Activated naive CD4-positive, alpha-beta T cell treated with anti-CD3 and anti-CD28 coated beads for 36 hours (primary cell): Measurements from ENCODE around the gene CD14. TPM values are rescaled to one million over a fixed set of nuclear protein-coding genes. Genes with fewer than 3 reads are reported as not detected.

Source experiments
- CTCF ChIA-PET: fragments of 350-600 bp; sonication (Branson Sonifier 250); formaldehyde crosslinking; loops from one replicate; lab custom pipeline; 2021; ENCODE audit warnings: antibody characterized with exemption; lab: Charles Lee
- DNase-seq: peaks from one replicate; pipeline ENCODE4 v3.0.0-alpha.2; 2020
- H3K27ac Mint-ChIP-seq: one replicate; pipeline ENCODE4 v1.8.0; 2021; ENCODE audit warnings: mild to moderate bottlenecking, mixed read lengths
- H3K27me3 Mint-ChIP-seq: one replicate; pipeline ENCODE4 v1.8.0; 2021; ENCODE audit warnings: low read depth, mixed read lengths
- H3K36me3 Mint-ChIP-seq: one replicate; pipeline ENCODE4 v1.8.0; 2021; ENCODE audit warnings: low read depth, mixed read lengths
- H3K4me1 Mint-ChIP-seq: one replicate; pipeline ENCODE4 v1.8.0; 2021; ENCODE audit warnings: low read depth, mixed read lengths
- H3K4me3 Mint-ChIP-seq: one replicate; pipeline ENCODE4 v1.8.0; 2021; ENCODE audit warnings: mild to moderate bottlenecking, moderate library complexity, mixed read lengths
- H3K9me3 Mint-ChIP-seq: one replicate; pipeline ENCODE4 v1.8.0; 2021; ENCODE audit warnings: mixed read lengths
- intact Hi-C: fragments of 100-400 bp; cut with micrococcal nuclease; formaldehyde crosslinking; loops from one replicate; pipeline ENCODE4 v1.15.1; 2023
- microRNA-seq: library from miRNA; unstranded; fragments of <30 nt; microRNA quantifications from one replicate; pipeline ENCODE4 v1.2.0, GENCODE V29; 2022; ENCODE audit warnings: borderline microRNAs expressed, borderline replicate concordance
- total RNA-seq, 2 experiments: library from RNA; stranded (reverse); gene quantifications; one replicate each; pipeline ENCODE4 v1.2.3, GENCODE V29; 2021

The CD14 gene
- total RNA-seq, 2 experiments from 2014 or later, result 0.14 to 0.20 TPM

DNA sequence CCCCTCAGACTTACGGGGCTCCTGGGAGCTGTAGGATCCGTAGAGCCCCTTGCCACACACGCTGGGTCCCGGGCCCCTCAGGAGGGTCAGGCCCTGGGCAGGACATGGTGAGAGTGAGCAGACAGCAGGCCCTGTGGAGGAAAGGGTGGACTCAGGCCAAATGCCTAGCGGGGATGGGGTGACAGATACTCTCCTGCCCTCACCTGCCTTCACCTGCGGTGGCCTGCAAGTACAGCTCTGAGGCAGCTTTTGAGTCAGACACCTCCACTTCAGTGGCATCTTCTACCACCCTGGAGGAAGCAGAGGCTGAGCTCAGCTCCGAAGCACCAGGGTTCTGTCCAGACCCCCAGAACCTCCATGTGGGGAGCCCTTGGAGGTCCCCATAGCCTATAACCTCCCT is 42.1 kb downstream of the CD14 start:
- H3K36me3 Mint-ChIP-seq, result no peaks in the 10 kb centered on the region
- CTCF ChIA-PET, result no interaction called here
- H3K9me3 Mint-ChIP-seq, result no peaks in the 10 kb centered on the region

DNA sequence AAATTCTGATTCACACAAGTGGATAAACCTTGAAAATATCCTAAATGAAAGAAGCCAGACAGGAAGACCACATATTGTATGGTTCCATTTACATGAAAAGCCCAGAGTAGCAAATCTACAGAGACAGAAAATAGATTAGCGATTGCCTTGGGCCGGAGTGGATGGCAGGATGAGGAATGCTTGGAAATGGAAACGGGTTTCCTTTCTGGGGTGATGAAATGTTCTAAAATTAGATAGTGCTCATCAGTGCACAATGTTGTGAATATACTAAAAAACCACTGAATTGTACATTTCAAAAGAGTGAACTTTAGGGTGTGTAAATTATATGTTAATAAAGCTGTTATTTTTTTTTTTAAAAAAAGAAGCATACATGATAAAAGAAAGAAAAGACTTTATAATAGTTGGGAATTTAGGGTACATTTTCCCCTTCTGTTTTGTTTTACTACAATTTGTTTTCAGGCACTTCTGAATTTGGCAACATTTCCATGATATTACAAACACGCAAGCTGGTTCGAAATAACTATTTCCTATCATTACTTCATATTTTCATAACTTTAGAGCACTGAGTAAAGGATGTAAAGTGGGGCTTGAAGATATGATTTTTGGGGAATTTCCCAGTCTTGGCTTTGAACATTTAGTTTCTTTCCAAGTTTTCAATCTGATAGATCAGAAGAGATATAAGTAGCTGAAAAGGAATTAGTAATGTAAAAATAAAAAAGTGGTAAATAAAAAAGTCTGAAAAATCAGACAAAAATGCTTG is 44.5 kb downstream of the CD14 start:
- no peak overlapping the region for H3K27ac Mint-ChIP-seq
- H3K9me3 Mint-ChIP-seq, result peaks cover under 1% of the 10 kb centered on the region
- H3K4me3 Mint-ChIP-seq, result no peak overlapping the region
- intact Hi-C loops, result no loop called here
- H3K36me3 Mint-ChIP-seq, result no peaks in the 10 kb centered on the region
- no peaks in the 10 kb centered on the region for H3K4me1 Mint-ChIP-seq
- CTCF ChIA-PET, result no interaction called here
- DNase-seq, result no peak
- no peaks in the 10 kb centered on the region for H3K27me3 Mint-ChIP-seq

More for the DNA sequence above, 42.1 kb downstream of the CD14 start:
- H3K4me3 Mint-ChIP-seq, result no peak overlapping the region
- H3K4me1 Mint-ChIP-seq, result no peaks in the 10 kb centered on the region
- intact Hi-C loops, result no loop called here
- DNase-seq, result no peak
- H3K27ac Mint-ChIP-seq, result no peak overlapping the region
- H3K27me3 Mint-ChIP-seq, result peaks cover 2% of the 10 kb centered on the region

DNA sequence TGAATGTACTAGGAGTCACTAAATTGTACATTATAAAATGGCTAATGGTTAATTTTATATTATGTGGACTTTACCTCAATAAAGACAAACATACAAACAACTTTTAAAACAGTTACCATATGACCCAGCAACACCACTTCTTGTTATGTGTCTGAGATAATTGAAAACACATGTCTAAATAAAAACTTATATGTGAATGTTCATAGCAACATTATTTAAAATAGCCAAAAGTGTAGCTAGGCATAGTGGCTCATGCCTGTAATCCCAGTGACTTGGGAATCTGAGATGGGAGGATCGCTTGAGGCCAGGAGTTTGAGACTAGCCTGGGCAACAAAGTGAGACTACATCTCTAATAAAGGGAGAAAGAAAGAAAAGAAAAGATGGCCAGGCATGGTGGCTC is 45.5 kb downstream of the CD14 start:
- Mint-ChIP-seq H3K27ac (no peak overlapping the region), H3K4me1 (no peaks in the 10 kb centered on the region), H3K9me3 (peaks cover 2% of the 10 kb centered on the region), H3K4me3 (no peak overlapping the region), H3K27me3 (no peaks in the 10 kb centered on the region), H3K36me3 (no peaks in the 10 kb centered on the region)
- no peak for DNase-seq
- intact Hi-C loops, result no loop called here
- CTCF ChIA-PET, result no interaction called here

Small RNA genes within 50 kb of the gene (microRNA-seq; reads per million reads assigned to microRNA genes)
- not detected for gene MIR3655

Other genes starting within 250 kb of the CD14 start
- 10 to 100 TPM; 83.2 to 87.0 TPM for gene ANKHD1, start 231.3 kb downstream of the CD14 start, total RNA-seq
- gene EIF4EBP3, start 85.5 kb downstream of the CD14 start, total RNA-seq, result 10 to 100 TPM; 27.2 to 28.5 TPM
- 10 to 100 TPM; 38.0 to 39.6 TPM for gene SRA1, start 75.7 kb downstream of the CD14 start, total RNA-seq
- gene APBB3, start 68.6 kb downstream of the CD14 start, total RNA-seq, result 10 to 100 TPM; 15.4 to 16.5 TPM
- gene SLC35A4, start 68.3 kb downstream of the CD14 start, total RNA-seq, result 10 to 100 TPM; 57.1 to 60.1 TPM
- gene TMCO6, start 6.3 kb upstream of the CD14 start, total RNA-seq, result 10 to 100 TPM; 29.0 to 29.5 TPM
- 10 to 100 TPM; 71.4 to 76.4 TPM for gene NDUFA2, start 14.5 kb upstream of the CD14 start, total RNA-seq
- 10 to 100 TPM; 82.9 to 93.1 TPM for gene IK, start 14.7 kb upstream of the CD14 start, total RNA-seq
- 10 to 100 TPM; 18.9 to 19.8 TPM for gene WDR55, start 31.7 kb upstream of the CD14 start, total RNA-seq
- gene DND1, start 40.4 kb upstream of the CD14 start, total RNA-seq, result 1 to 10 TPM; 1.7 to 1.9 TPM
- 10 to 100 TPM; 69.0 to 74.8 TPM for gene HARS1, start 58.2 kb upstream of the CD14 start, total RNA-seq
- gene HARS2, start 58.3 kb upstream of the CD14 start, total RNA-seq, result 10 to 100 TPM; 27.4 to 29.3 TPM
- gene ZMAT2, start 67.3 kb upstream of the CD14 start, total RNA-seq, result 10 to 100 TPM; 52.9 to 58.8 TPM
- gene PCDHA1, start 153.0 kb upstream of the CD14 start, total RNA-seq, result not detected
- not detected for gene PCDHA2, start 161.7 kb upstream of the CD14 start, total RNA-seq
- gene PCDHA3, start 167.9 kb upstream of the CD14 start, total RNA-seq, result not detected
- gene PCDHA4, start 173.9 kb upstream of the CD14 start, total RNA-seq, result not detected
- not detected for gene PCDHA5, start 188.4 kb upstream of the CD14 start, total RNA-seq
- not detected for gene PCDHA6, start 194.8 kb upstream of the CD14 start, total RNA-seq
- not detected for gene PCDHA7, start 201.1 kb upstream of the CD14 start, total RNA-seq
- not detected for gene PCDHA8, start 208.0 kb upstream of the CD14 start, total RNA-seq
- gene PCDHA9, start 215.2 kb upstream of the CD14 start, total RNA-seq, result not detected
- gene PCDHA10, start 222.7 kb upstream of the CD14 start, total RNA-seq, result not detected
- gene PCDHA11, start 235.8 kb upstream of the CD14 start, total RNA-seq, result not detected
- not detected for gene PCDHA12, start 242.1 kb upstream of the CD14 start, total RNA-seq
- not detected for gene PCDHA13, start 248.9 kb upstream of the CD14 start, total RNA-seq